DLD1 (cell line): Measurements from ENCODE around the gene SLC24A3.

Experiments
- in situ Hi-C: cut with HindIII; loops from 2 replicates; pipeline ENCODE4 v1.10.0; 2017; ENCODE audit warnings: low sequenced_read_pairs

SLC24A3 gene

DNA sequence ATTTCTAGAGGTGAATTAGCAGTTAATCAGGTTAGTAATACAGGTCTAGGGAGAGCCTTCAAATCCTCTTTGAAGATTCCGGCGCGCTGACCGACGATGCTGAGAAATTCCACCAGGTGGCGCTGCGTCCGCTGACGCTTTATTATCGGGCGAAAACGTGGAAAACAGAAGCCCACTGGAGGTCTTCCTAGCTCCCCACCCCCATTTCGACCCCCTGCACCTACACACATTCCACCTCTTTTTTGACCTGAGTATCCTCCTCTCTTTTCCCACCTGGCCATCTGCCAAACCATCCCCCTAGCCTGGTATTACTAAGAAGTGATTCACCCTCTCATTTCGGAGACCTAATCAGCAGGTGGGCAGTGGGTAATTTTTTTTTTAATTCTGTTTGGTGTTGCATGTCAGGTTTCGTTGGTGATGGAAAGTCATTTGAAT is 480.3 kb downstream of the SLC24A3 start:
- in situ Hi-C loops, result no loop called here

GRCh38 chr20:19693508-19693907 is 481.1 kb downstream of the SLC24A3 start:
- in situ Hi-C loops, result no loop called here

DNA sequence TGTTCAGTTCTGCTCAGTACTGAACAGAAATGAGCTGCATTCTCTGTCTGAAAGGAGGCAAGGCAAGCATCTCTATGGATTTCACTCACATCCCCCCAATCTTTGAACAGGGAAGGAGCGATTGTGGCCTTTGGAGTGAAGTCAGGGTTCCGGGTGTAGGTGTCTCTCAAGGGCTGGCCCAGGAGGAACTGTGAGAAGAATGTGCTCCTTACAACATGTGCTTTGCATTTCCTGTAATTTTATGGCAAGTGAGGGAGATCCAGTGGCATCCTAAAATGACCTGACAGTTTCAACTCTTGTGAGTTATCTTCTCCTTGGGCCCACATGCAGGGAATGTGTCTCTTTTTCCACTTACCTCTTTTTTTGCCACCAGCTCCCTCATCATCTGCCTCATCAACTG is 482.6 kb downstream of the SLC24A3 start:
- in situ Hi-C loops, result no loop called here

DNA sequence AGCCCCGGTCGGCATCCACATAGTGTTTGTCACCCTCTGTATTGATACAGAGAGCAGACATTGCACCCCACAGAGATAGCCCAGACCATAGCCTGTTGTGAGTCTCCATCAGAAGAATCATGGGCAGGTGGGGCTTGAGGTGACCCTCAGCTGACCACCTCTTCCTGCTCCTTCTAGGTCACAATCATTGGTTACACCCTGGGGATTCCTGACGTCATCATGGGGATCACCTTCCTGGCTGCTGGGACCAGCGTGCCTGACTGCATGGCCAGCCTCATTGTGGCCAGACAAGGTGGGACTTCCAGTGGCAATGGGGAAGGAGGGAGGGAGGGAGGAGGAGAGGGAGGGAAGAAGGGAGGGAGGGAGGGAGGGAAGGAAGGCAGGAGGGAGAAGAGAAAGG is 484.2 kb downstream of the SLC24A3 start:
- in situ Hi-C loops, result no loop called here

DNA sequence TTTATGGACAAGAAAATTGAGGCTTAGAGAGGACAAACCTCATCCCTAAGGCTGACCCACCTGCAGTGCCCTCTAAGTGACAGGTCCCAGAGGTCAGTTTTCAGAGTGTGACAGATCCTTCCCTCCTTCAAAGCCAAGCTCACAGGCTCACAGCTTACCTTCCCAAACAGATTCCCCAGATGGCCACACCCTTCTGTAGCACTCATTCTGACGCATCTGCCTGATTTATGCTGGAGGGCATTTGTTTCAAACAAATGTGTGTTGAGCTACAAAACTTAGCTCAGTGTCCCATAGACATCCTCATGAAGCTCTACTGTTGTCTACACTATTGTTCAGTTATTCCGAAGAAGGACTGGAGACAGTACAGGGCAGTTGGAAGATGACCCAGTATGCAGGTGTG is 485.0 kb downstream of the SLC24A3 start:
- in situ Hi-C loops, result no loop called here

GRCh38 chr20:19699180-19699971 is 486.9 kb downstream of the SLC24A3 start:
- in situ Hi-C loops, result no loop called here

DNA sequence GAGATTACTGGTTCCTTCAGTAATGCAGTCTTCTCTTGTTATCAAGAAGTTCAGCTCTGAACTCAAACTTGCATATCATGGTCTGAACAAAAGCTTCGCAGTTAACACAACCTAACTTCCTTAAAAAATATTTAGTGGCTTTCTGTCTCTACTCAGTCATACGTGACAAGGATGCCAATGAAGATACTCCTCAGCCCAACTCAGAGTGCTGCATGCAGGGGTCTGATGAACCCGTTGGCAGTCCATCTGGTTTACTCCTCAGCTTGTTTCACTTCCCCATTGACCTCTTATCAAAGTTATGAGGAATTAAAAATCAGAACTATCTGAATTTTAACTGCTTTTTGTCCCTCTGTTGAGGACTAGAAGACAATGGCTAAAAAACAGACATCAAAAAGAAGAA is 489.0 kb downstream of the SLC24A3 start:
- in situ Hi-C loops, result no loop called here

DNA sequence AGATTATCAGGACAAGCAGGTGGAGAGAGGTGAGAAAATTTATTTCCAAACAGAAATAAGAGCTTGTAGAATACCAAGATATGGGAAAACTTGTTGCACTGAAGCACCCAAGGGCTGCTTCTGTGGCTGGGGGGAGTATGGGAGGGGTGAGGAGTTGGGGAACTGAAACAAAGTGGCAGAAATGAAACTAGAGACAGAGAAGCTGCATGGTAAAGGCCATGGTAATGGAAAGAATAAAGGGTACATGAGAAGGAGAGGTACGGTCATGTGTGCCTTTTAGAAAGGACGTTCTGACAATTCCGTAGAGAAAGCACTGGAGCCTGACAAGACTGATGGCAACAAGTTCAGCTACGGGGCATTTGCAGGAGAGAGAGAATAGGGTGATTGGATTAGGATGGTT is 494.0 kb downstream of the SLC24A3 start:
- in situ Hi-C loops, result no loop called here

DNA sequence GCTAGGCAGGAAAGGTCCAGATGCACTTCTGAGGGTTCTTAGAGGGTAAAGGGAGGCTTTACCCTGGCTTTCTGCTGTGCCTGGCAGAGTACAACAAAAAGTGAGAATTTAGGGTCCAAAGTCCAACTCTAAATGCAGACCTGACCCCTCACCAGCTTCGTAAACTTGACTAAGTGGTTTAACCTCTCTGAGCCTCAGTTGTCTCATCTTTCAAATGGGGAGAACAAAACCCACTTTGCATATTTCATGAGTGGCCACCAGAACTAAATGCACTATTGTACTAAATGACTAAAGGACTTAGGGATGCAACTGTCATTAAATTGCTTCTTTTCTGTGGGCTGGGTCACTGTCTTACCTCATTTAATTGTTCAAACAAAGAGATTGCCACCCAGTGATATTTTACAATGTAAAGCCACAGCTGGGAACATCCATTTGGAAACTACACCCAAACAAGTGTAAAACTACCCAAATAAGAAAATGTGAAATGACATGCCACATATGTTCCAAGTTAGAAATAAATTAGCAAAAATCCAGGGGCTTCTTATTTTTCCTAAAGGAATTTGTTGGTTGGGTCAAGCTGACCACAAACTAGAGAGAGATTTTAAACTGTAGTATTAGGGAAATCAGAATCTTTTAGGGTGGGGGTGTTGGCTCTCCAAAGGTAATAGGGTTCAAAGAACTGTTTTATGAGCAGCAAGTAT is 497.3 kb downstream of the SLC24A3 start:
- in situ Hi-C loops, result no loop called here

- in situ Hi-C loops, result no loop called here
Observed at GRCh38 chr20:19710336-19711120, 498.1 kb downstream of the SLC24A3 start.

DNA sequence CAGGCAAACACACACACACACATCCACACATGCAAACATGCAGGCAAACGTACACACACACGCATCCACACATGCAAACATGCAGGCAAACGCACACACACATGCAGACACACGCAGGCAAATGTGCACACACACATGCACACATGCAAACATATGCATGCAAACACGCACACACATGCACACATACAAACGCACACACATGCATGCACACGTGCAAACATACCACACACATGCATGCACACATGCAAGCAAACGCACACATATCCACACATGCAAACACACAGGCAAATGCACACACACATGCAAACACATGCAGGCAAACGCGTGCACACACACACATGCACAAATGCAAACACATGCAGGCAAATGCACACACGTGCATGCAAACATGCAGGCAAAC is 498.7 kb downstream of the SLC24A3 start:
- in situ Hi-C loops, result no loop called here

GRCh38 chr20:19712721-19713260 is 500.3 kb downstream of the SLC24A3 start:
- in situ Hi-C loops, result no loop called here

DNA sequence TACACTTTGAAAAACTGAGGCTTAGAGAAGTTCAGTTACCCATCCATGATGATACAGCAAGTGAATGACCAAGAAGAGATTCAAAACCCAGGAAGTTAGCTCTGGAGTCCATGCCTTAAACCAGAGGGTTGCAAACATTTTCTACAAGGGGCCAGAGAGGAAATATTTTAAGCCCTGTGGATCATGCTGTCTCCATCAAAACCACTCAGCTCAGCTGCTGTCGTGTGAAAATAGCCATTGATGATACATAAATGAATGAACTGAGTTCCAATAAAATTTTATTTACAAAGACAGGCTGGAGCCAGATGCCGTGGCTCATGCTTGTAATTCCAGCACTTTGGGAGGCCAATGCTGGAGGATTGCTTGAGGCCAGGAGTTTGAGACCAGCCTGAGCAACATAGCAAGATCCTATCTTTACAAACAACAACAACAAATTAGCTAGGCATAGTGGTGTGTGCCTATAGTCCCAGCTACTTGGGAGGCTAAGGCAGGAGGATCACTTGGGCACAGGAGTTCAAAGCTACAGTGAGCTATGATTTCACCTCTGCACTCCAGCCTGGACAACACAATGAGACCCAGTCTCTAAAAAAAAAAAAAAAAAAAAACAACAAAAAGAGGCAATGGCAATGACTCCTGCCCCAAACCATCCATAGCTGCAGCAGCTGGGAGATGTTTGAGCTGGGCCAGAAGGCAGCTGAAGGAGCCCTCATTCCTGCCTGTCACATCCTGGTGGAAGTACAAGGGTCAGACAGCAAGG is 501.6 kb downstream of the SLC24A3 start:
- in situ Hi-C loops, result no loop called here

GRCh38 chr20:19714579-19714840 is 502.1 kb downstream of the SLC24A3 start:
- in situ Hi-C loops, result no loop called here

DNA sequence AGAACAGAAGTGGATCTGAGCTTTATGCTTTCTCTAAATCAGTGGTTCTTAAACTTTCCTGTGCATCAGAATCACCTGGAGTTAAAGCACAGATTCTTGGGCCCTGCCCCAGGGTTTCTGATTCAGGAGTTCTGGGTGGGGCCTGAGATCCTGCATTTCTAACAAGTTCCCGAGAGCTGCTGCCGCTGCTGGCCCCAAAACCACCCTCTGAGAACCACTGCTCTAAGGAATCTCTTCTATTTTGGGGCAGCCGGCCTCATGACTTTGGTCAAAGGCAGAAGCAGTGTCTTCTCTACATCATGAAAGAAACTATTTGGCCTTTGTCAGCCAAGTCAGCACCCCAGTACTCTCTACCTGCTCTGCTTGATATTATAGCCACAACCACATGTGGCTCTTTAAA is 503.5 kb downstream of the SLC24A3 start:
- in situ Hi-C loops, result no loop called here

DNA sequence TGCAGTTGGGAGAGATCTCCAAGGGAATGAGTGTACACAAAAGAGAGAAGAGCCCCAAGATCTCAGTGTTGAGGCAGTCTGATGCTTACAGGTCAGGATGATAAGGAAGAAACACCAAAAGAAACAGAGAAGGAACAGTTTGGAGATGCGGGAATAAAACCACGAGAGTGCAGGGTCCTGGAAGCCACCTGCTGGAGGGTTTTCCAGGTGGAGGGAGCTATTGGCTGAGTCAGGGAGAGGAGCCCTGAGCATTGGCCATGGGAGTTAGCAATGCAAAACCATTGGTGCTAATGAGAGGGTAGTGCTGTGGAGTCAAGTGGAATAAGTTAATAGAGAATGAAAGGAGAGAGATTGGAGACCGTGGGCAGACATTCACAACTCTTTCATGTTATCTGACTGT is 506.4 kb downstream of the SLC24A3 start:
- in situ Hi-C loops, result no loop called here

GRCh38 chr20:19720991-19721390 is 508.5 kb downstream of the SLC24A3 start:
- in situ Hi-C loops, result no loop called here

GRCh38 chr20:19723051-19723450 is 510.6 kb downstream of the SLC24A3 start:
- in situ Hi-C loops, result no loop called here

- in situ Hi-C loops, result no loop called here
Observed at GRCh38 chr20:19723813-19724430, 511.5 kb downstream of the SLC24A3 start.

DNA sequence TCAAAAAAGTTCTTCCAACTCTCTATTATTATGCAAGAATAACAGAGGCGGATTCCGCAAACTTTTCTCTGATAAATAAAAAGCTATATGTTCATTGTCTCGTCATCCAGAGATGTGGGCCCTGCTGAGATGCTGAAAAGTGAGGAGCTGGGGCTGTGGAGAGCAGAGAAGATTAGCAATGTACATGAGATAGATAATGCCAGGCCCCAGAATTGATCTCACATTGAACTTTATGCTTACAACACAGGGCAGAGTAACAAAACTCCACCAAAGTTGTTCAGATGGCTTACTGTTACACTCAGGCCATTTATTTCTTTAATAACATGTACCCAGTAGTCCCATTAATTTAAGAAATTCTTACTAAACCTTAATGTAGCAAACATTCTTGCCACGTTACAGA is 512.9 kb downstream of the SLC24A3 start:
- in situ Hi-C loops, result no loop called here
